ENCODE data around the gene PDK3. TPM values are rescaled to one million over a fixed set of nuclear protein-coding genes. Genes with fewer than 3 reads are reported as not detected.

Gene PDK3
- polyA plus RNA-seq, 3 donors = 12.2 to 34.0 (median 32.6) TPM

DNA sequence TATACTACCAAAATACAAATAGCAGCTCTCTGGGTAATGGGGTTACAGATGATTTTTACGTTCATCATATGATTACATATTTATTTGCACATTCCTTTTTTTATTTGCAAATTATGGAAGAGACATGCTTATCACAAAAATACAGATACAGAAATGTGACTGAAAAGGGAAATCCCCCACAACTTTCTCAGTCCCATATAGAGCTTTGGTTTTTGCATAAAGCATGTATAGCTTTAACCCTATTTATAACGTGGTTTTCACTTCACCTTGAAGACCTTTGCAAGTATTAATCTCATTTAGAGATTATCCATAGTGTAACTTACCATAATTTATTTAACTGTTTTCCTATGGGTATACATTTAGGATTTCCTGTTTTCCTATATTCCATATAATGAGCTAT, 55.4 kb downstream of the PDK3 start:
- no peaks in the 10 kb centered on the region for H4K20me1 ChIP-seq (ENCODE audit: insufficient read depth, low read length)
- TF ChIP-seq, protein P1, sequence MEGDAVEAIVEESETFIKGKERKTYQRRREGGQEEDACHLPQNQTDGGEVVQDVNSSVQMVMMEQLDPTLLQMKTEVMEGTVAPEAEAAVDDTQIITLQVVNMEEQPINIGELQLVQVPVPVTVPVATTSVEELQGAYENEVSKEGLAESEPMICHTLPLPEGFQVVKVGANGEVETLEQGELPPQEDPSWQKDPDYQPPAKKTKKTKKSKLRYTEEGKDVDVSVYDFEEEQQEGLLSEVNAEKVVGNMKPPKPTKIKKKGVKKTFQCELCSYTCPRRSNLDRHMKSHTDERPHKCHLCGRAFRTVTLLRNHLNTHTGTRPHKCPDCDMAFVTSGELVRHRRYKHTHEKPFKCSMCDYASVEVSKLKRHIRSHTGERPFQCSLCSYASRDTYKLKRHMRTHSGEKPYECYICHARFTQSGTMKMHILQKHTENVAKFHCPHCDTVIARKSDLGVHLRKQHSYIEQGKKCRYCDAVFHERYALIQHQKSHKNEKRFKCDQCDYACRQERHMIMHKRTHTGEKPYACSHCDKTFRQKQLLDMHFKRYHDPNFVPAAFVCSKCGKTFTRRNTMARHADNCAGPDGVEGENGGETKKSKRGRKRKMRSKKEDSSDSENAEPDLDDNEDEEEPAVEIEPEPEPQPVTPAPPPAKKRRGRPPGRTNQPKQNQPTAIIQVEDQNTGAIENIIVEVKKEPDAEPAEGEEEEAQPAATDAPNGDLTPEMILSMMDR (IDR thresholded peaks at IDR 0.05) = no peak
- no peaks in the 10 kb centered on the region for H3K4me1 ChIP-seq (ENCODE audit: control insufficient read depth in 1 of 2, insufficient read depth in 2 of 2, low read length in 2 of 2)
- H3K9ac ChIP-seq (ENCODE audit: insufficient read depth, low read length, poor library complexity, severe bottlenecking) = no peak overlapping the region
- intact Hi-C loops (cut with micrococcal nuclease) = no loop called here
- Mint-ChIP-seq H3K4me1 (no peaks in the 10 kb centered on the region), H3K27me3 (ENCODE audit: low read depth in 3 of 3) (peaks cover 0 to 13% (median 2%) of the 10 kb centered on the region in 3 donors), H3K36me3 (peaks cover 35 to 38% of the 10 kb centered on the region in 2 donors), H3K9me3 (peaks cover 0 to 3% (median 0%) of the 10 kb centered on the region in 7 donors), H3K4me3 (no peak overlapping the region), H3K27ac (no peak overlapping the region)
- H3K4me3 ChIP-seq (replicated peaks in 1 of 3; ENCODE audit: low read depth in 2 of 3, low read length in 3 of 3) = no peak overlapping the region
- no peaks in the 10 kb centered on the region for H3K9me3 ChIP-seq (replicated peaks in 1 of 2; ENCODE audit: control insufficient read depth in 1 of 2, insufficient read depth in 1 of 2, low read length in 2 of 2)
- peaks cover 0 to 2% of the 10 kb centered on the region in 2 donors for H3K27me3 ChIP-seq (ENCODE audit: control insufficient read depth in 2 of 2, insufficient read depth in 2 of 2, low read length in 2 of 2)
- H3K4me2 ChIP-seq (replicated peaks; ENCODE audit: extremely low read depth, low read length, poor library complexity, severe bottlenecking) = no peak overlapping the region
- DNase-seq = no peak
- no peaks in the 10 kb centered on the region for H3K79me2 ChIP-seq (ENCODE audit: insufficient read depth, low read length)
- H2AFZ ChIP-seq (ENCODE audit: insufficient read depth, low read depth, low read length, poor library complexity, severe bottlenecking) = no peak overlapping the region
- no CpG with 5 or more reads among the region's 2 CpGs for WGBS (ENCODE audit: insufficient coverage)
- H3K27ac ChIP-seq (ENCODE audit: low read depth in 1 of 2, low read length in 2 of 2) = no peak overlapping the region
- H3K36me3 ChIP-seq (replicated peaks in 1 of 2; ENCODE audit: control insufficient read depth in 1 of 2, insufficient read depth in 2 of 2, low read length in 2 of 2) = peaks cover 3 to 64% of the 10 kb centered on the region in 2 donors

DNA sequence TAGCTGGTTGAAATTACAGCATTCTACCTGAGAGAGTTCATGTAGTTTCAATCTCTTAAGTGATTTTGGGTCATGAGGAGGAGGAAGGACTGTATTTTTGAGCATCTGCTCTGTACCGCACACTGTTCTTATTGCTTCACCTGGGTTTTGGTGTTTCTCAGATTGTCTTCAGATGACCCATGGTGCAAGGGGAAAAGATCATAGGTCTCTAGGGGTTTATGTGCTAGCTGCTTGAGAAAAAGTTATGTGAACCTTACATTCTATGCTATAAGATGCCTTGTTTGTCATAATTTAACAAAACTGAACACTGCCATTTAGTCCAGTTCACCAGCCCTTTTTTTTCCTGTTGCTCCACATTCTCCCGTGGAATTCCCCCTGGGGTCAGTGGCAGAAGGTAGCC, 60.4 kb downstream of the PDK3 start:
- DNase-seq = no peak
- Histone ChIP-seq H3K4me1 (ENCODE audit: control insufficient read depth in 1 of 2, insufficient read depth in 2 of 2, low read length in 2 of 2) (no peaks in the 10 kb centered on the region), H3K4me3 (replicated peaks in 1 of 3; ENCODE audit: low read depth in 2 of 3, low read length in 3 of 3) (no peak overlapping the region), H2AFZ (ENCODE audit: insufficient read depth, low read depth, low read length, poor library complexity, severe bottlenecking) (no peak overlapping the region), H3K36me3 (replicated peaks in 1 of 2; ENCODE audit: control insufficient read depth in 1 of 2, insufficient read depth in 2 of 2, low read length in 2 of 2) (peaks cover 36 to 83% of the 10 kb centered on the region in 2 donors), H4K20me1 (ENCODE audit: insufficient read depth, low read length) (no peaks in the 10 kb centered on the region), H3K27me3 (ENCODE audit: control insufficient read depth in 2 of 2, insufficient read depth in 2 of 2, low read length in 2 of 2) (no peaks in the 10 kb centered on the region), H3K79me2 (ENCODE audit: insufficient read depth, low read length) (no peaks in the 10 kb centered on the region), H3K4me2 (replicated peaks; ENCODE audit: extremely low read depth, low read length, poor library complexity, severe bottlenecking) (no peak overlapping the region), H3K27ac (ENCODE audit: low read depth in 1 of 2, low read length in 2 of 2) (no peak overlapping the region), H3K9ac (ENCODE audit: insufficient read depth, low read length, poor library complexity, severe bottlenecking) (no peak overlapping the region), H3K9me3 (replicated peaks in 1 of 2; ENCODE audit: control insufficient read depth in 1 of 2, insufficient read depth in 1 of 2, low read length in 2 of 2) (no peaks in the 10 kb centered on the region)
- no CpG with 5 or more reads among the region's 2 CpGs for WGBS (ENCODE audit: insufficient coverage)
- intact Hi-C loops (cut with micrococcal nuclease) = no loop called here
- Mint-ChIP-seq H3K4me3 (no peak overlapping the region), H3K9me3 (peaks cover 0 to 3% (median 0%) of the 10 kb centered on the region in 7 donors), H3K27me3 (ENCODE audit: low read depth in 3 of 3) (peaks cover 0 to 7% (median 0%) of the 10 kb centered on the region in 3 donors), H3K36me3 (peaks cover 52 to 55% of the 10 kb centered on the region in 2 donors), H3K27ac (no peak overlapping the region), H3K4me1 (no peaks in the 10 kb centered on the region)
- TF ChIP-seq, protein P1 (IDR thresholded peaks at IDR 0.05) = no peak

Data from CD14-positive monocyte (primary cell).